ENCODE data around the gene C2orf66. TPM values are rescaled to one million over a fixed set of nuclear protein-coding genes. Genes with fewer than 3 reads are reported as not detected.

C2orf66 gene
- total RNA-seq, 1 experiment from 2014 or later: not detected

- H3K27me3 ChIP-seq (replicated peaks; ENCODE audit: control insufficient read depth, insufficient read depth, low read length): no peaks in the 10 kb centered on the region
- intact Hi-C loops (cut with micrococcal nuclease; ENCODE audit: unreplicated experiment): no loop called here
- H3K4me3 Mint-ChIP-seq (ENCODE audit: unreplicated experiment): no peak overlapping the region
- no peaks in the 10 kb centered on the region for H3K36me3 ChIP-seq (ENCODE audit: control insufficient read depth, insufficient read depth, low read length)
- no peak overlapping the region for H3K4me3 ChIP-seq (ENCODE audit: low read depth, low read length)
- H3K36me3 Mint-ChIP-seq (ENCODE audit: insufficient read depth, unreplicated experiment): no peaks in the 10 kb centered on the region
- POLR2A ChIA-PET: no interaction called here
- TF ChIP-seq, protein P1, sequence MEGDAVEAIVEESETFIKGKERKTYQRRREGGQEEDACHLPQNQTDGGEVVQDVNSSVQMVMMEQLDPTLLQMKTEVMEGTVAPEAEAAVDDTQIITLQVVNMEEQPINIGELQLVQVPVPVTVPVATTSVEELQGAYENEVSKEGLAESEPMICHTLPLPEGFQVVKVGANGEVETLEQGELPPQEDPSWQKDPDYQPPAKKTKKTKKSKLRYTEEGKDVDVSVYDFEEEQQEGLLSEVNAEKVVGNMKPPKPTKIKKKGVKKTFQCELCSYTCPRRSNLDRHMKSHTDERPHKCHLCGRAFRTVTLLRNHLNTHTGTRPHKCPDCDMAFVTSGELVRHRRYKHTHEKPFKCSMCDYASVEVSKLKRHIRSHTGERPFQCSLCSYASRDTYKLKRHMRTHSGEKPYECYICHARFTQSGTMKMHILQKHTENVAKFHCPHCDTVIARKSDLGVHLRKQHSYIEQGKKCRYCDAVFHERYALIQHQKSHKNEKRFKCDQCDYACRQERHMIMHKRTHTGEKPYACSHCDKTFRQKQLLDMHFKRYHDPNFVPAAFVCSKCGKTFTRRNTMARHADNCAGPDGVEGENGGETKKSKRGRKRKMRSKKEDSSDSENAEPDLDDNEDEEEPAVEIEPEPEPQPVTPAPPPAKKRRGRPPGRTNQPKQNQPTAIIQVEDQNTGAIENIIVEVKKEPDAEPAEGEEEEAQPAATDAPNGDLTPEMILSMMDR (IDR thresholded peaks at IDR 0.05; ENCODE audit: insufficient read depth in 1 of 2, low read depth in 1 of 2, low read length in 1 of 2, severe bottlenecking in 1 of 2, unreplicated experiment in 1 of 2): no peak
- no peaks in the 10 kb centered on the region for H3K9me3 Mint-ChIP-seq (ENCODE audit: unreplicated experiment)
- H3K4me1 ChIP-seq: no peaks in the 10 kb centered on the region
- H3K4me1 Mint-ChIP-seq (ENCODE audit: low read depth, unreplicated experiment): no peaks in the 10 kb centered on the region
- H3K9me3 ChIP-seq: no peaks in the 10 kb centered on the region
- no TSS peak for BruUV-seq (replicated peaks)
- CTCF ChIA-PET: no interaction called here
- no peak overlapping the region for H3K27ac Mint-ChIP-seq (ENCODE audit: unreplicated experiment)
- no peaks in the 10 kb centered on the region for H3K27me3 Mint-ChIP-seq (ENCODE audit: insufficient read depth, unreplicated experiment)
- DNase-seq: no peak
Observed at GRCh38 chr2:196845371-196845770, 36.2 kb upstream of the C2orf66 start.

GRCh38 chr2:196840171-196840570, 31.0 kb upstream of the C2orf66 start:
- CTCF ChIA-PET: no interaction called here
- Mint-ChIP-seq H3K4me1 (ENCODE audit: low read depth, unreplicated experiment) (no peaks in the 10 kb centered on the region), H3K4me3 (ENCODE audit: unreplicated experiment) (no peak overlapping the region), H3K27me3 (ENCODE audit: insufficient read depth, unreplicated experiment) (no peaks in the 10 kb centered on the region), H3K9me3 (ENCODE audit: unreplicated experiment) (no peaks in the 10 kb centered on the region), H3K27ac (ENCODE audit: unreplicated experiment) (no peak overlapping the region), H3K36me3 (ENCODE audit: insufficient read depth, unreplicated experiment) (no peaks in the 10 kb centered on the region)
- no TSS peak for BruUV-seq (replicated peaks)
- POLR2A ChIA-PET: no interaction called here
- no peaks in the 10 kb centered on the region for H3K9me3 ChIP-seq
- no peaks in the 10 kb centered on the region for H3K36me3 ChIP-seq (ENCODE audit: control insufficient read depth, insufficient read depth, low read length)
- TF ChIP-seq, protein P1 (IDR thresholded peaks at IDR 0.05; ENCODE audit: insufficient read depth in 1 of 2, low read depth in 1 of 2, low read length in 1 of 2, severe bottlenecking in 1 of 2, unreplicated experiment in 1 of 2): no peak
- no peak overlapping the region for H3K4me3 ChIP-seq (ENCODE audit: low read depth, low read length)
- no peak for DNase-seq
- H3K27me3 ChIP-seq (replicated peaks; ENCODE audit: control insufficient read depth, insufficient read depth, low read length): no peaks in the 10 kb centered on the region
- no peaks in the 10 kb centered on the region for H3K4me1 ChIP-seq
- intact Hi-C loops (cut with micrococcal nuclease; ENCODE audit: unreplicated experiment): no loop called here

- Histone ChIP-seq H3K27me3 (replicated peaks; ENCODE audit: control insufficient read depth, insufficient read depth, low read length) (no peaks in the 10 kb centered on the region), H3K4me3 (ENCODE audit: low read depth, low read length) (no peak overlapping the region), H3K9me3 (no peaks in the 10 kb centered on the region), H3K4me1 (no peaks in the 10 kb centered on the region), H3K36me3 (ENCODE audit: control insufficient read depth, insufficient read depth, low read length) (no peaks in the 10 kb centered on the region)
- POLR2A ChIA-PET: no interaction called here
- no peaks in the 10 kb centered on the region for H3K36me3 Mint-ChIP-seq (ENCODE audit: insufficient read depth, unreplicated experiment)
- no peak for DNase-seq
- H3K27me3 Mint-ChIP-seq (ENCODE audit: insufficient read depth, unreplicated experiment): no peaks in the 10 kb centered on the region
- no peaks in the 10 kb centered on the region for H3K9me3 Mint-ChIP-seq (ENCODE audit: unreplicated experiment)
- no peaks in the 10 kb centered on the region for H3K4me1 Mint-ChIP-seq (ENCODE audit: low read depth, unreplicated experiment)
- TF ChIP-seq, protein P1 (IDR thresholded peaks at IDR 0.05; ENCODE audit: insufficient read depth in 1 of 2, low read depth in 1 of 2, low read length in 1 of 2, severe bottlenecking in 1 of 2, unreplicated experiment in 1 of 2): no peak
- no TSS peak for BruUV-seq (replicated peaks)
- CTCF ChIA-PET: no interaction called here
- intact Hi-C loops (cut with micrococcal nuclease; ENCODE audit: unreplicated experiment): no loop called here
- no peak overlapping the region for H3K4me3 Mint-ChIP-seq (ENCODE audit: unreplicated experiment)
- H3K27ac Mint-ChIP-seq (ENCODE audit: unreplicated experiment): no peak overlapping the region
Observed at GRCh38 chr2:196839574-196839973, 30.4 kb upstream of the C2orf66 start.

All from Caco-2 (cell line).